MCF 10A (cell line): Measurements from ENCODE around the gene APBB2. TPM values are rescaled to one million over a fixed set of nuclear protein-coding genes. Genes with fewer than 3 reads are reported as not detected.

Experiments used
- BruUV-seq: library from RNA; stranded (reverse); fragments of 400-500 nt; replicated peaks from 2 replicates; lab custom pipeline; 2021; lab: Mats Ljungman, UMichigan
- CTCF ChIA-PET: fragments of 300-600 bp; sonication (Branson Sonifier 250); formaldehyde crosslinking; extraction: SDS; loops from one replicate; lab custom pipeline; 2021; ENCODE audit warnings: antibody characterized with exemption, inconsistent platforms; lab: Yijun Ruan, JAX
- POLR2A ChIA-PET: fragments of 300-600, 350-650 bp; sonication (Branson Sonifier 250); formaldehyde crosslinking; extraction: SDS; loops from one replicate; lab custom pipeline; 2020; ENCODE audit warnings: antibody characterized with exemption, inconsistent platforms; lab: Yijun Ruan, JAX
- DNase-seq: peaks from one replicate; pipeline ENCODE4 v3.0.0-alpha.2; 2018; ENCODE audit not compliant: unreplicated experiment
- H3K27ac Mint-ChIP-seq: one replicate; pipeline ENCODE4 v1.8.0; 2022; ENCODE audit warnings: mild to moderate bottlenecking, low read depth, mixed read lengths; ENCODE audit not compliant: unreplicated experiment
- H3K27me3 Mint-ChIP-seq: one replicate; pipeline ENCODE4 v1.8.0; 2022; ENCODE audit warnings: mixed read lengths; ENCODE audit not compliant: insufficient read depth, unreplicated experiment
- H3K36me3 Mint-ChIP-seq: one replicate; pipeline ENCODE4 v1.8.0; 2022; ENCODE audit warnings: mild to moderate bottlenecking, moderate library complexity, mixed read lengths; ENCODE audit not compliant: insufficient read depth, unreplicated experiment
- H3K4me1 Mint-ChIP-seq: one replicate; pipeline ENCODE4 v1.8.0; 2022; ENCODE audit warnings: mixed read lengths; ENCODE audit not compliant: insufficient read depth, unreplicated experiment
- H3K4me3 Mint-ChIP-seq: one replicate; pipeline ENCODE4 v1.8.0; 2022; ENCODE audit warnings: mild to moderate bottlenecking, moderate library complexity, mixed read lengths; ENCODE audit not compliant: unreplicated experiment
- H3K9me3 Mint-ChIP-seq: one replicate; pipeline ENCODE4 v1.8.0; 2022; ENCODE audit warnings: mixed read lengths; ENCODE audit not compliant: unreplicated experiment
- CTCF ChIP-seq: fragments of 200-600 bp; IDR thresholded peaks from one replicate; pipeline ENCODE4 v1.8.0; 2022; ENCODE audit warnings: antibody characterized with exemption, mild to moderate bottlenecking; ENCODE audit not compliant: unreplicated experiment
- intact Hi-C: fragments of 100-400 bp; cut with micrococcal nuclease; formaldehyde crosslinking; loops from 2 replicates; pipeline ENCODE4 v1.14.1; 2022
- total RNA-seq: library from RNA; stranded (reverse); gene quantifications from 2 replicates; pipeline ENCODE4 v1.2.3, GENCODE V29; 2022

The APBB2 gene
- total RNA-seq, 1 experiment from 2014 or later, result 201 TPM

- no TSS peak for BruUV-seq
- DNase-seq, result no peak
- Mint-ChIP-seq H3K27ac (peak overlapping the region; percentile 39), H3K27me3 (no peaks in the 10 kb centered on the region), H3K36me3 (peaks cover 53% of the 10 kb centered on the region), H3K4me3 (no peak overlapping the region), H3K4me1 (peaks cover 27% of the 10 kb centered on the region), H3K9me3 (no peaks in the 10 kb centered on the region)
- no peak for TF ChIP-seq CTCF
- intact Hi-C loops, result no loop called here
- CTCF ChIA-PET, result interaction anchor here (0.6 to 1.2 kb wide), 3 partner anchors 15 to 115 kb away, joined by 3 to 4 read pairs (median 3); no protein-coding TSS in a partner anchor
- POLR2A ChIA-PET, result interaction anchor here (1.0 to 3.5 kb wide), 2 partner anchors 10 to 21 kb away, joined by 3 to 25 read pairs; no protein-coding TSS in a partner anchor
Measured at GRCh38 chr4:41098093-41099048, 116.0 kb downstream of the APBB2 start.

DNA sequence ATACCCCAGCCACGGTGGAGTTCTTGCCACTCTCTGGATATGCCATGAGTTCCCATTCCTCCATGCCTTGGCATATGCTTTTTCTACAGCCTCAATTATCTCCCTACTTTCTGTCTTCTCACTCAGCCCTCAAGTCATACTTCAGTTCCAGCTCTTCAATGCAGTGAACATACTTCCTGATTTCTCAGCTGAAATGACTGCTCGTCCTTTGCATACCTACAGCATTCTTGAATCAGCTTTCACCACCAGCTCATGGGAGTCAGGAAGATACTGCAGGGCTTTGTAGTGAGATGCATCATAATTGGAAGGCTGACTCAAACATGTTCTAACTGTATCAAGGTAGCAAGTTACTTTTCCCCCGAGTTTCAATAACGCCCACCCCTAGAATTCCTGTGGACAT, 118.4 kb downstream of the APBB2 start:
- Mint-ChIP-seq H3K9me3 (no peaks in the 10 kb centered on the region), H3K36me3 (peaks cover 55% of the 10 kb centered on the region), H3K27ac (peak overlapping the region; percentile 69), H3K4me3 (no peak overlapping the region), H3K4me1 (peaks cover 27% of the 10 kb centered on the region), H3K27me3 (no peaks in the 10 kb centered on the region)
- no peak for DNase-seq
- POLR2A ChIA-PET, result interaction anchor here (1.2 to 1.3 kb wide), 2 partner anchors 12 to 98 kb away, joined by 3 to 4 read pairs; no protein-coding TSS in a partner anchor
- no peak for TF ChIP-seq CTCF
- CTCF ChIA-PET, result interaction anchor here (0.5 kb wide), 1 partner anchor 9 kb away, joined by 4 read pairs; no protein-coding TSS in a partner anchor
- no TSS peak for BruUV-seq
- intact Hi-C loops, result no loop called here

- DNase-seq, result no peak
- TF ChIP-seq CTCF, result no peak
- ChIA-PET POLR2A (interaction anchor here (0.6 to 1.3 kb wide), 3 partner anchors 12 to 97 kb away, joined by 3 to 4 read pairs (median 3); no protein-coding TSS in a partner anchor), CTCF (interaction anchor here (0.5 kb wide), 1 partner anchor 10 kb away, joined by 4 read pairs; no protein-coding TSS in a partner anchor)
- H3K4me1 Mint-ChIP-seq, result peaks cover 27% of the 10 kb centered on the region
- BruUV-seq, result no TSS peak
- no peaks in the 10 kb centered on the region for H3K9me3 Mint-ChIP-seq
- H3K36me3 Mint-ChIP-seq, result peaks cover 52% of the 10 kb centered on the region
- no peak overlapping the region for H3K4me3 Mint-ChIP-seq
- H3K27ac Mint-ChIP-seq, result peak overlapping the region; percentile 69
- H3K27me3 Mint-ChIP-seq, result no peaks in the 10 kb centered on the region
- intact Hi-C loops, result no loop called here
Measured at GRCh38 chr4:41095192-41095872, 119.0 kb downstream of the APBB2 start.
